NCI-H2196 (cell line): ENCODE results near the gene CPHXL2.

Source experiments
- DNase-seq: peaks from one replicate; lab custom pipeline; 2025; ENCODE audit not compliant: unreplicated experiment; lab: John Stamatoyannopoulos, UW

CPHXL2 gene

DNA sequence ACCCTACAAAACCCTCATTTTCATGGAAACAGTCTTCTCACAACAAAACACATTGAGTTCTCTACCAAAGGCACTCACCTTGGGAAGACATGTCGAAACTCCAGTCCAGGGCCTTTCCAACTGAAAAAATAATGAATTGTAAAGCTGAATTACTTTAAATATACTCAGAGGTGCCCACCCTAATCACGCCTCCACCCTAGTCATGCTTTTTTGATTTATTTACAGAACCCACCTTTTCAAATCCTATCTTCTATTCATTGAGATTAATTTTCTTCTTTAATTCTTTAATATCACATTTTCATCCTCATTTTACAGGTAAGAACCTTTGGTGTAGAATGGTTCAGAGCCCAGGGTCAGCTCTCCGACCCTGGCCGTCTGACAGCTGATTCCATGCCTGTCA is at the start of gene CPHXL2:
Gene CPHXL2 (minus strand): TSS at position 101 of the 400 bp plus-strand sequence. CDS start 10 bp downstream, at position 91.
- no peak for DNase-seq

DNA sequence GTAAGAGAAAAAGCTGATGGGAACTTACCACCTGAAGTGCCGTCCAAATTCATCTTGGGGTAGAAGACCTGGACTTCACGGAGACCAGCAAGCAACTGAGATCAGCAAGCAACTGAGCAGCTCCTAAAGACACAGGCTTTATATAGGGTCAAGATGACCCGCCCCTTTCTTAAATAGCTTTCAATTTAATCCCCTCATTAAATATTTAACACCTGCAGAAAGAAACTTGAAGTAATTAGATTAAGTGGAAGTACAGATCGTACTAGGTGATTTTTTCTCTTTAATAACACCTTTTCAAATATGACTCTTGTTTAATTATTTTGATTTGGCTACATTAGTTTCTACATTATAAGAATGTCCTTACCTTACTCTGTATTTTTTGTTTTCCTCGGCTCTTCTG is 49.6 kb upstream of the CPHXL2 start, which contains the start of gene CPHXL:
Gene CPHXL (minus strand): TSS at position 101 of the 400 bp plus-strand sequence. CDS start 48 bp downstream, at position 53.
- DNase-seq, result no peak

DNA sequence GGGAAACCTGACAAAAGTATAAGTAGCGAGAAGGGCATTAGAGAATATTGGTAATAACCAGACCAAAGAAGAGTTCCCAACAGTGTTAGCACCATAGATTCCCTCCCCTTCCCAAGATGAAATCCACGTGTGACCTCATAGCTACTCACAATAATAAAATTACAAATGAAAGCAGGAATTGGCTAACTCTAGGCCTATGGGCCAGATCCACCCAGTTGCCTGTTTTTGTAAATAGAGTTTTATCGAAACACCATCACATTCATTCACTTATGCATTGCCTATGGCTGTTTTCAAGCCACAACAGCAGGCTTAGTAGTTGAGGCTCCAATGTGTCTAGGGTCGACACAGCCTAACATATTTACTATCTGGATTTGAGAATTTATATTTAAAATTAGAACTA is 41.6 kb upstream of the CPHXL2 start:
- DNase-seq, result no peak

DNA sequence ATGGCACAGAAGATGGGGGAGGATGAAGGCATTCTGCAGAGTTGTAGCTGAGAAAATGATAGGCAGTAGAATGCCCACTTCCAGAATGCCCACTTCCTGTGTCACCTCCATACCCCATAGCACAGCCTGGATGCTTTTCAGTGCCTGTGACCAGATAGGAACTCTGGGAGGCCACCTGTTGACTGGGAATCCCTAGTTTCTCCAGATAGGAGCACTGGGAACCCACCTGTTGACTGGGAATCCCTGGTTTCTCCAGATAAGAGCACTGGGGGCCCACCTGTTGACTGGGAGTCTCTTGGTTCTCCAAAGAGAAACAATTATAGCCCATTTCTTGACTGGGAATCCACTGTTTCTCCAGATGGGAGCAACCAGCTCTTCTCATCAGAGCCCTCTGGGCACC is 37.9 kb upstream of the CPHXL2 start:
- no peak for DNase-seq

DNA sequence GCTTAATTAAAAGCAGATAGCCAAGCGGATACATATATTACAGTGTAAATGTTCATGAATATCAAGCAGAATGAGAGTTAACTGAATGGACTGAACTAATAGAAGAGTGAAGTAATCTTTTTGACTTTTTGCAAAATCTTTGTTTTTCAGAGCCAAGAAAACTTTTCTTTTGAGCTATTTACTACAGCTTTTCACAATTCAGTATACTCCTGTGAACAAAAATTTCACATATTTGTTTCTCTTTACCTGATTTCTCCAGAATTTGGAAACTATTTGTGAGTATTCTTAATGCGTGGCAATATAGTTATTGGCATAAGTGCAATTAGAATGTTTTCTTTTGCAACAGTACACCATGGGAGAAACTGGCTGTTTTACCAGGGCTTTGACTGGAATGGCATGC is 33.5 kb upstream of the CPHXL2 start:
- no peak for DNase-seq

DNA sequence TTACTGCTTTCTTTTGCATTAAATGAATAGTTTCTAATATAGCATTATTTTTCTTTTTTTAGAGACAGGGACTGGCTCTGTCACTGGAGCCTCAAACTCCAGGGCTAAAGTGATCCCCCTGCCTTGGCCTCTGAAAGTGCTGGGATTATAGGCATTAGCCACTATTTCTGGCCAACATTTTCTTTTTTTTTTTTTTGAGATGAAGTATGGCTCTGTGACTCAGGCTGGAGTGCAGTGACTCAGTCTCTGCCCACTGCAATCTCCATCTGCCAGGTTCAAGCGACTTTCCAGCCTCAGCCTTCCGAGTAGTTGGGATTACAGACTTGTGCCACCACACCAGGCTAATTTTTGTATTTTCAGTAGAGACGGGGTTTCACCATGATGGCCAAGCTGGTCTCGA is 26.5 kb upstream of the CPHXL2 start:
- no peak for DNase-seq

DNA sequence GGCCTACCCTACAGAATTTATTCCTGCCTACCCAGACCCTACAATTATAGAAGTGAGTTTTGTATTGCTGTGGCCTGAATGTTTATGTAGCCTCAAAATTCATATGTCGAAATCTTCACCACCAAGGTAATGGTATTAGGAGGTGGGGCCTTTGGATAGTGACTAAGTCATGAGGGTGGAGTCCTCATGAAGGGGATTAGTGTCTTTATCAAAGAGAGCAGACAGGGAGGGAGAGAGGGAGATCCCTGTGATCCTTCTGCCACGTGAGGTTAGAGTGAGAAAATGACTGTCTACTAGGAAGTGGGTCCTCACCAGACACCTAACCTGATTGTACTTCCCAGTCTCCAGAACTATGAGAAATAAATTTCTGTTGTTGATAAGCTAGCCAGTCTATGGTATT is 25.4 kb upstream of the CPHXL2 start:
- no peak for DNase-seq

DNA sequence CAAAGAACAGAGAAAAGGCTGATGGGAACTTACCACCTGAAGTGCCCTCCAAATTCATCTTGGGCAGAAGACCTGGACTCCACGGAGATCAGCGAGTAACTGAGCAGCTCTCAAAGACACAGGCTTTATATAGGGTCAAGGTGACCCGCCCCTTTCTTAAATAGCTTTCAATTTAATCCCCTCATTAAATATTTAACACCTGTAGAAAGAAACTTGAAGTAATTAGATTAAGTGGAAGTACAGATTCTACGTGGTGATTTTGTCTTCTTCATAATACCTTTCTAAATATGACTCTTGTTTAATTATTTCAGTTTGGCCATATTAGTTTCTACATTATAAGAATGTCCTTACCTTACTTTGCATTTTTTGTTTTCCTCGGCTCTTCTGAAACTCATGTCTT is 24.6 kb upstream of the CPHXL2 start, which contains the start of gene DUXB:
Gene DUXB (minus strand): TSS at position 101 of the 400 bp plus-strand sequence. CDS start 43 bp downstream, at position 58.
- DNase-seq, result no peak

DNA sequence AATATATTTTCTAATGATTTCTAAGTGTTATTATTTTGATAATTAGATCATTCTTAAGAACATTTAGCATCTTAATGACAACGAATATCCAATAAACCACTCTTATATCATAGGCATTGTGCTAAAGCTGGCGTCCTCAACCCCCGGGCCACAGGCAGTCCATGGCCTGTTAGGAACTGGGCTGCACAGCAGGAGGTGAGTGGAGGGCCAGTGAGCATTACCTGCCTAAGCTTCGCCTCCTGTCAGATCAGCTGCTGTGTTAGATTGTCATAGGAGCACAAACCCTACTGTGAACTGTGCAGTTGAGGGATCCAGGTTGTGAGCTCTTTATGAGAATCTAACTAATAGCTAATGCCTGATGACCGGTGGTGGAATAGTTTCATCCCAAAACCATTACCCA is 20.8 kb upstream of the CPHXL2 start:
- no peak for DNase-seq

DNA sequence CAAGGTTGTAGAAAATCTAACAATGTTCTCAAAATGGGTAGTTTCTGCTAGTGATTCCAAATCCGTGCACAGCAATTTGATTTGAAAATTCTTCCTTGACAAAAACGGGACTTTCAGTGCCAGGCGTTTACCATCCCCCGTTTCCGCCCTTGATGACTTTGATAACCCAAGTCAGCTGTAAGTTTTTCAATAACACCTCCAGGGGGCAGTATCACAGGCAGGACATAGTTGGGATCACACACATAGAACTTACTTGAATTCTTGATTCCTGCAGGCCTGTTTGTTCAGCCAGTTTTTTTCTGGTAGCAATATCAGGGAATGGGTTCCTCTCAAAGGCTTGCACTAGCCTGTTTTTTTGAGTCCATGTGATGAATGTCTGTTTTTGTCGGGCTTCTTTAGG is 18.9 kb upstream of the CPHXL2 start:
- no peak for DNase-seq

DNA sequence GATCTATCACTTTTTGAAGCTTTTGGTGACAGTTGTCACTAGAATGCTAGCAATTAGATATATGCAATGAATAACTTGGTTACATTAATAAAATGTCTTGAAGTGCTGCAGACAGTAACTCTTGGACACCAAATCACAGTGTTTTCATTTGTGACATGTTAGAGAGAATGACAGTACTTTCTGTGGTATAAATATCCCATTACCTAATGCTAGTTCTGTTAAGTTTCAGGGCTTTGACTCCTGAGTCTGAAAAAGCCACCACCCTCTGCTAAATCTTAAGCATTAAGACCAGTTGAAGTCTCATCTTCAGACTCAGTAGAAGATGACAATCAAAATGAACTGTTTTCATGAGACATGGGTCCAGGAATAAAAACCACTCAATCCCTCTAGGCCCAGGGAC is 10.6 kb upstream of the CPHXL2 start:
- DNase-seq, result no peak

DNA sequence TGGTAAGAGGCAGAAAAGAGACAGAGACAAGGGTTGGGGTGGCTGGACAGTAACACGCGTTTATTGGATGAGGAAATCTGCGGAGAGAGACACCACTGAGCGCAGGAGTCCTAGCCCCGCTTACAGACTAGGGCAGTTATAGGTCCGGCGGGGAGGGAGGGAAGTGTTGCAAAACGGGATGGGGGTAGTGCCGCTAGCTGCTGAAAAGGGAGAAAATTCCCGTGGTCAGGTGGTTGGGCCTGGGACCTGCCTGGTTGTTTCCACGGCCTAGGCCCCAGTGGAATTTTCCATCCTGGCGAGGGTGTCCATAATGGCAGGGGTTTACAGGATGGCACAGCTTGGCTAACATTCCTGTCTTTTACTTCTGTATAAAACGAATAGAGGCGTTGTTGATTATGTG is 5.5 kb upstream of the CPHXL2 start:
- no peak for DNase-seq

DNA sequence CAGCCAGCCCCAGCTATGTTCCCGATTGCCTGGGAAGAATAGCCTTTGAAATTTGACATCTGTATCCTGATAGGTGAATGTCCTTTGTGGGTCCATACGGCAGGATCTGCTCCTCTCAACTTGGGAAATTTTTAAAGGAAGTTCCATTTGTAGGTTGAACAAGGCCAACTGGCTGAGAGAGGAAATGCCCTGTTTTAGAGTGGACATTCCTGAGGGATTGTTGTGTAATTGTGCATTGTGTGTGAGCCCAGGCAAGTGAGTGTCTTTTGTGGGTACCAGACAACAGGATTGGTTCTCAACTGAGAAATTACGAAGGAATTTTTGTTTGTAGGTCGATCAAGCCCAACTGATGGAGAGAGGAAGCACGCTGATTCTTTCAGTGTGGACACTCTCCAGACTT is 2.6 kb upstream of the CPHXL2 start:
- no peak for DNase-seq

DNA sequence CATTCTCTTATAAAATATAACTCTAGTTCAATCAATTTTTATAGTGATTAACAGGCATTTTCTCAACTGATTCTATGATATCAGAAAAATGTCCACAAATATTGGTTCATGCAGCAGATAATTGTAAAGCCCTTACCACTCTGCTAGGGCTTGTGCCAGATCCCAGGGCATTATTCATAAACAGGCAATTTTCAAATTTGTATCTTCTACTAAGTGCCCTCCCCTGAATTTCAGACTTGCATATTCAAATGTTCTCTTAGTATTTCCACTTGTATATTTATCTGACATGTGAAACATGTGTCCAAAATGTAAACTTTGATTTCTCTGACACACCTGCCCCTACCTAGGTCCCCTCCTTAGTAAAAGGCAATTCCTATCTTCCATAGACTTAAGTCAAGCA is 9.3 kb downstream of the CPHXL2 start:
- no peak for DNase-seq

DNA sequence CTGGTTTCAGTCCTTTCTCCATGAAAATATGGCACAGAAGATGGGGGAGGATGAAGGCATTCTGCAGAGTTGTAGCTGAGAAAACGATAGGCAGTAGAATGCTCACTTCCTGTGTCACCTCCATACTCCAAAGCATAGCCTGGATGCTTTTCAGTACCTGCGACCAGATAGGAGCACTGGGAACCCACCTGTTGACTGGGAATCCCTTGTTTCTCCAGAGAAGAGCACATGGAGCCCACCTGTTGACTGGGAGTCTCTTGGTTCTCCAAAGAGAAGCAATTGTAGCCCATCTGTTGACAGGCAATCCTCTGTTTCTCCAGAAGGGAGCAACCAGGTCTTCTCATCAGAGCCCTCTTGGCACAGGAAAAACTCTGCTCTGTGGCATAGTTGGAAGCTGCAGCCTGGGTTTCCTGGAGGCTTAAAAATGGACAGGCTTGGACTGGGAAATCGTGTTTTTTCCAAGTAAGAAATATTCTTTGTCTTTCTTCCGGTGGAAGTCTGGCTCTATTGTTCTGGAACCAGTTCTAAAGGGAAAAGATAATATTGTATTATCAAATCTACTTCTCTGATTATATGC is 16.0 kb downstream of the CPHXL2 start:
- no peak for DNase-seq

DNA sequence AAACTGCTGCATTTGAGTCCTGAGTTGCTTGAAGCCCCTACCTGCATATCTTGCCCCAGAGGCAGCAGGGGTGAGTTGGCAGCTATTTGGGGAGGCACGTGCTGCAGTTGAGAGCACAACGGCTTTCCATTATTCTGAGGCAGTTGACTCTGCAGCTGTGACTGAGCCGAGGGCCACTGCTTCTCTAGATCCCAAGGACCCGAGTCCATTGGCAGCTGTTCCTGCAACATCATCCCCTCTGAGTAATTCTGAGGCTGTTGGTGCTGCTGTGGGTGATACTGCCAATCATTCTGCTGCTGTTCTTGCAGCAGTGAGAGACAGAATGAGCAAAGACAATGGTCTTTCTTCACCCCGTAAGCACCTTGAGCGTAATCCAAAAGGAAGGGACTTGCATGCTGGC is 16.5 kb downstream of the CPHXL2 start:
- no peak for DNase-seq

DNA sequence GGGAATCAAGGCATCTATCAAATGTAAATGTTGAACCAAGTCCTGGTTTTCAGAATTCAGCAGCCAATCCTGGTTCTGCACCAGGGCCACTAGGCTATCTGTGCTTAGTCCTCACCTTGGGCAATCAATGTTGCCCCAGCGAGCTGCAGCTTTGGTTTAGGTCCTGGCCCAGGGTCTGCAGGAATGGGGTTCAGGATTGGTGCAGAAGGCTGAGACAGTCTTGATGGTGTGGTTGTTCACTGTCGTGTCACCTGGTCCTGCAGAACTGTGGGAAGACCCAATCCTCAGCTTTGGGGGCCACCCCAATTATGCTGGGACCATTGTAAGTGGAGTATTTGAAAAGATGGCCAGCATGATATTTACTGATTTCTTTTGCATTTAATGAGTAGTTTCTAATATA is 18.6 kb downstream of the CPHXL2 start:
- no peak for DNase-seq

DNA sequence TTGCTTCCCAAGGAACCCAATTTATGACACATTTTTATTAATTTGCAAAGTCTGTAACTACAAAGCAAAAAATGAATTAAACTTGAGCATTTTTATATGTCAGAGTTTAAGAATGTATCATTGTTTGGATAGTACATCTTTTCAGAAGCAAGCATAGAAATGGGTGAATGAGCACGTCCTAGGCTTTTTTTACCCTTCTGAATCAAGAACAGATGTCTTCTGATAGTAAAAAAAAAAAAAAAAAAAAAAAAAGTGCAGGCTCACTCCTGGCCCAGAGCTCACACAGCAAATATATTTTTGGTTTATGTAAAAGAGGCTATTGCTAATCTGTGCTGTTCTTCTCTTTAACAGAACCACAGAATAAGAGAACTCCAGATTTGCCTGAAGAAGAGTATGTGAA is 22.9 kb downstream of the CPHXL2 start:
- no peak for DNase-seq

DNA sequence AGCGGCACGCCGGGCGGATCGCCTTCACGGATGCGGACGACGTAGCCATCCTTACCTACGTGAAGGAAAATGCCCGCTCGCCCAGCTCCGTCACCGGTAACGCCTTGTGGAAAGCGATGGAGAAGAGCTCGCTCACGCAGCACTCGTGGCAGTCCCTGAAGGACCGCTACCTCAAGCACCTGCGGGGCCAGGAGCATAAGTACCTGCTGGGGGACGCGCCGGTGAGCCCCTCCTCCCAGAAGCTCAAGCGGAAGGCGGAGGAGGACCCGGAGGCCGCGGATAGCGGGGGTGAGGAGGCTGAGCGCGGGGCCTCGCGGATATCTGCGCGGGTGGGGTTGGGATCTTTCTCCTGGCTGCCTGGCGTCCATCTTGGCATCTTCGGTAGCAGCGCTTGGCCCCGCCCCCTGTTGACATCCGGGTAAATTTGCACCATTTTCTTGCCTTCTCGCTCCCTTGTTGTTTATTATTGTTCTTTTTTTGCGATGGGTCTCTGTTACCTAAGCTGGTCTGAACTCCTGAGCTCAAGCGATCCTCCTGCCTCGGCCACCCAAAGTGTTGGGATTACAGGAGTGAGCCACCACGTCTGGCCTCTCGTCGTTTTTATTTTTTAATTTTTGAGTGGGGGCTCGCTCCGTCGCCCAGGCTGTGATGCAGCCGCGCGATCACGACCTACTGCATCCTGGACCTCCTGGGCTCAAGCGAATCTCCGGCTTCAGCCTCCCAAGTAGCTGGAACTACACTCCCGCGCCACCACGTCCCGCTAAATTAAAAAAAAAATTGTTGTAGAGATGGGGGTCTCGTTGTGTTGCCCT is 28.3 kb downstream of the CPHXL2 start:
- DNase-seq, result peak; percentile 58

DNA sequence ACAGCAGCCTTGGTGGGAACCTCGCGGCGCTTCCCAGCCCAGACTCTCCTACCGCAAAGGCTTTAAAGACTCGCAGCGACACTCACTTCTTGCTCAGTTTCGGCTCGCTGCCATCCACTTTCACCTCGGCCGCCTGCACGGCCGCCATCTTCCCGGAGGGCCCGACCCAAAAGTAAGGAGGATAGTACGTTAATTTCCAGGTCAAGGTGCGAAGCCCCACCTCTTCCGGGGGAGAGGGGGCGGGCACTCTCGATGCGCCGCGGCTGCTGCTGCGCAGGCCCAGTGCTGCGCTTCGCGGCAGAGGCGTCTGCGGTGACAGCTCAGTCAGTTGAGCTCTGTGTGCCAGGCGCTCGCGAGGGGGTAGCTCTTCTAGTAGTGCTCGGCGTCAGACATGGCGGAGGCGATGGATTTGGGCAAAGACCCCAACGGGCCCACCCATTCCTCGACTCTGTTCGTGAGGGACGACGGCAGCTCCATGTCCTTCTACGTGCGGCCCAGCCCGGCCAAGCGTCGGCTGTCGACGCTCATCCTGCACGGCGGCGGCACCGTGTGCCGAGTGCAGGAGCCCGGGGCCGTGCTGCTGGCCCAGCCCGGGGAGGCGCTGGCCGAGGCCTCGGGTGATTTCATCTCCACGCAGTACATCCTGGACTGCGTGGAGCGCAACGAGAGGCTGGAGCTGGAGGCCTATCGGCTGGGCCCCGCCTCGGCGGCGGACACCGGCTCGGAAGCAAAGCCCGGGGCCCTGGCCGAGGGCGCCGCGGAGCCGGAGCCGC is 29.1 kb downstream of the CPHXL2 start, which contains the start of the genes KARS1 and TERF2IP:
Gene KARS1 (minus strand): TSS at position 174 of the 773 bp plus-strand sequence. CDS start 26 bp downstream, at position 148.
Gene TERF2IP (plus strand): TSS at position 282 of the 773 bp plus-strand sequence. CDS start 110 bp downstream, at position 392.
- peak; percentile 81 for DNase-seq

DNA sequence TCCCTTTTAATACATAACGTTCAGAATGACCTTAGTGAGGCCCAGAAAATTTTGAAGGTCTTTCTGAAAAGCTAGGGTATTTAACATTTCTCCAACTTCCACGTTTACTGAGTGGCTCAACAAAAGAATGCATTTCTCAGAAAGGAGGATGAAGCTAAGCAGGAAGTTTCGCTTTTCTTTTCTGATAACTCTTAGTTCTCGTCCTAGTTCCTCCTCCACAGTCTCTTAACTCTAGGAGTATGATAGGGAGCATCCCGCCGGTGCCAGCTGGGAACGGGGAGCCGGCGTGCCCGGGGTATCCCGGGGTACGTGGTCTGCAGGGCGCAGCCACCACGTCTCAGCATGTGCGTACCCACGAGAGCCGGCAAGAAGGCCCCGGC is 29.7 kb downstream of the CPHXL2 start:
- DNase-seq, result no peak
